OCI-M1 (cell line): ENCODE results near the gene AGO4.
A peak's percentile ranks its signal among the peaks of the same experiment; 100 is the strongest.
"Not testable (repeated sequence)": the region's sequence is repeated elsewhere in the genome, so short reads cannot be mapped to it uniquely, and the experiment has no call there.

Experiments
- DNase-seq: peaks from one replicate; lab custom pipeline; 2025; lab: John Stamatoyannopoulos, UW

Gene AGO4

GRCh38 chr1:35810096-35810881, 2.5 kb downstream of the AGO4 start:
- no peak for DNase-seq

- DNase-seq, result not testable (repeated sequence)
Observed at GRCh38 chr1:35812754-35813153, 4.9 kb downstream of the AGO4 start.

GRCh38 chr1:35825255-35825654, 17.4 kb downstream of the AGO4 start:
- DNase-seq, result no peak

GRCh38 chr1:35832276-35832905, 24.6 kb downstream of the AGO4 start:
- no peak for DNase-seq

GRCh38 chr1:35833395-35833794, 25.6 kb downstream of the AGO4 start:
- DNase-seq, result no peak

- DNase-seq, result no peak
Observed at GRCh38 chr1:35834218-35834617, 26.4 kb downstream of the AGO4 start.

GRCh38 chr1:35835398-35835797, 27.6 kb downstream of the AGO4 start:
- no peak for DNase-seq

- DNase-seq, result no peak
Observed at GRCh38 chr1:35836734-35837133, 28.9 kb downstream of the AGO4 start.

GRCh38 chr1:35838693-35839245, 31.0 kb downstream of the AGO4 start:
- DNase-seq, result no peak

- no peak for DNase-seq
Observed at GRCh38 chr1:35844826-35845225, 37.0 kb downstream of the AGO4 start.

- no peak for DNase-seq
Observed at GRCh38 chr1:35845766-35846165, 38.0 kb downstream of the AGO4 start.

- DNase-seq, result no peak
Observed at GRCh38 chr1:35847935-35848565, 40.2 kb downstream of the AGO4 start.

- no peak for DNase-seq
Observed at GRCh38 chr1:35850051-35850450, 42.2 kb downstream of the AGO4 start.

GRCh38 chr1:35850716-35851115, 42.9 kb downstream of the AGO4 start:
- no peak for DNase-seq

GRCh38 chr1:35851132-35851869, 43.5 kb downstream of the AGO4 start:
- no peak for DNase-seq

- no peak for DNase-seq
Observed at GRCh38 chr1:35852241-35852640, 44.4 kb downstream of the AGO4 start.

GRCh38 chr1:35854989-35855700, 47.3 kb downstream of the AGO4 start:
- peak; percentile 20 for DNase-seq

GRCh38 chr1:35856964-35857363, 49.1 kb downstream of the AGO4 start:
- no peak for DNase-seq

- DNase-seq, result peak; percentile 77
Observed at GRCh38 chr1:35857830-35858229, 50.0 kb downstream of the AGO4 start.

- DNase-seq, result peak; percentile 61
Observed at GRCh38 chr1:35860696-35861095, 52.9 kb downstream of the AGO4 start.

- DNase-seq, result no peak
Observed at GRCh38 chr1:35863136-35863535, 55.3 kb downstream of the AGO4 start.
